HG02610 (cell line): ENCODE measurements around the gene GPR82.
"Not testable (repeated sequence)": the region's sequence is repeated elsewhere in the genome, so short reads cannot be mapped to it uniquely, and the experiment has no call there.

Source experiments
- ATAC-seq: cut with Tn5 transposase; IDR thresholded peaks from one replicate; pipeline ENCODE4 v1.9.1; 2021; ENCODE audit warnings: mild to moderate bottlenecking, moderate library complexity; ENCODE audit not compliant: unreplicated experiment

The GPR82 gene

GRCh38 chrX:41723826-41724225 lies at the start of gene GPR82:
Gene GPR82, plus strand, starts transcription at chrX:41724181. Its CDS starts 2,846 bp downstream, at chrX:41727027.
- no peak for ATAC-seq

GRCh38 chrX:41676361-41676760 lies 47.6 kb upstream of the GPR82 start:
- not testable (repeated sequence) for ATAC-seq

- no peak for ATAC-seq
Observed at GRCh38 chrX:41677183-41678060, 46.6 kb upstream of the GPR82 start.

GRCh38 chrX:41684138-41684537 lies 39.8 kb upstream of the GPR82 start:
- no peak for ATAC-seq

- ATAC-seq = no peak
Observed at GRCh38 chrX:41684940-41685339, 39.0 kb upstream of the GPR82 start.

- no peak for ATAC-seq
Observed at GRCh38 chrX:41686788-41687187, 37.2 kb upstream of the GPR82 start.

- ATAC-seq = no peak
Observed at GRCh38 chrX:41688156-41688555, 35.8 kb upstream of the GPR82 start.

- ATAC-seq = no peak
Observed at GRCh38 chrX:41688835-41689234, 35.1 kb upstream of the GPR82 start, which contains the start of gene GPR34. Gene GPR34, plus strand, starts transcription at chrX:41688973. Its CDS starts 6,661 bp downstream, at chrX:41695634.

- ATAC-seq = no peak
Observed at GRCh38 chrX:41689711-41690110, 34.3 kb upstream of the GPR82 start.

GRCh38 chrX:41692162-41692749 lies 31.7 kb upstream of the GPR82 start:
- no peak for ATAC-seq

- ATAC-seq = no peak
Observed at GRCh38 chrX:41693024-41693423, 31.0 kb upstream of the GPR82 start.

- no peak for ATAC-seq
Observed at GRCh38 chrX:41695426-41695825, 28.6 kb upstream of the GPR82 start.

GRCh38 chrX:41703574-41704029 lies 20.4 kb upstream of the GPR82 start:
- no peak for ATAC-seq

- no peak for ATAC-seq
Observed at GRCh38 chrX:41705042-41705441, 18.9 kb upstream of the GPR82 start.

- peak; percentile 80 for ATAC-seq
Observed at GRCh38 chrX:41705680-41706374, 18.2 kb upstream of the GPR82 start.

GRCh38 chrX:41707218-41707617 lies 16.8 kb upstream of the GPR82 start:
- ATAC-seq = no peak

GRCh38 chrX:41708486-41708885 lies 15.5 kb upstream of the GPR82 start:
- ATAC-seq = no peak

- no peak for ATAC-seq
Observed at GRCh38 chrX:41711021-41711667, 12.8 kb upstream of the GPR82 start.

- no peak for ATAC-seq
Observed at GRCh38 chrX:41716222-41716621, 7.8 kb upstream of the GPR82 start.

- no peak for ATAC-seq
Observed at GRCh38 chrX:41716767-41717473, 7.1 kb upstream of the GPR82 start.
